Astrocyte (in vitro differentiated cells and primary cell): Measurements from ENCODE around the gene ZNF532. TPM values are rescaled to one million over a fixed set of nuclear protein-coding genes. Genes with fewer than 3 reads are reported as not detected.

ENCODE experiments used
- DNase-seq: peaks from one replicate; pipeline ENCODE4 v3.0.0-alpha.2; 2010; ENCODE audit warnings: low read depth
- FAIRE-seq: peaks from 2 replicates; lab custom pipeline; 2011; peaks lifted over from hg19 to GRCh38; lab: Jason Lieb, UNC
- H2AFZ ChIP-seq: 2 replicates; pipeline ENCODE4 v1.6.0; 2012; ENCODE audit warnings: low read depth, low read length, inconsistent platforms
- H3K27ac ChIP-seq: 2 replicates; pipeline ENCODE4 v1.5.1; 2011; ENCODE audit warnings: low read depth, low read length, inconsistent platforms
- H3K27me3 ChIP-seq: 2 replicates; pipeline ENCODE4 v1.6.0; 2011; ENCODE audit warnings: low read length, inconsistent platforms; ENCODE audit not compliant: insufficient read depth
- H3K36me3 ChIP-seq: 2 replicates; pipeline ENCODE4 v1.5.1; 2011; ENCODE audit warnings: low read length, inconsistent platforms; ENCODE audit not compliant: insufficient read depth
- H3K4me1 ChIP-seq: 2 replicates; pipeline ENCODE4 v1.5.1; 2011; ENCODE audit warnings: low read length, inconsistent platforms; ENCODE audit not compliant: insufficient read depth
- H3K4me2 ChIP-seq: 2 replicates; pipeline ENCODE4 v1.6.0; 2012; ENCODE audit warnings: low read length, inconsistent platforms
- H3K4me3 ChIP-seq: 2 replicates; pipeline ENCODE4 v1.5.1; 2011; ENCODE audit warnings: low read depth, mild to moderate bottlenecking, low read length, inconsistent platforms; ENCODE audit not compliant: insufficient read depth
- H3K79me2 ChIP-seq: 2 replicates; pipeline ENCODE4 v1.6.0; 2012; ENCODE audit warnings: mild to moderate bottlenecking, low read length, inconsistent platforms; ENCODE audit not compliant: insufficient read depth
- H3K9ac ChIP-seq: 2 replicates; pipeline ENCODE4 v1.6.0; 2012; ENCODE audit warnings: mild to moderate bottlenecking, low read length, inconsistent platforms
- H3K9me3 ChIP-seq: 2 replicates; pipeline ENCODE4 v1.5.1; 2012; ENCODE audit warnings: low read depth, mild to moderate bottlenecking, low read length, inconsistent platforms; ENCODE audit not compliant: insufficient read depth
- H4K20me1 ChIP-seq: 2 replicates; pipeline ENCODE4 v1.6.0; 2012; ENCODE audit warnings: low read length, inconsistent platforms; ENCODE audit not compliant: insufficient read depth
- H3K27ac Mint-ChIP-seq: one replicate; pipeline ENCODE4 v1.8.0; 2021; ENCODE audit warnings: mild to moderate bottlenecking, mixed read lengths; ENCODE audit not compliant: unreplicated experiment
- H3K27me3 Mint-ChIP-seq: one replicate; pipeline ENCODE4 v1.8.0; 2021; ENCODE audit warnings: low read depth, mixed read lengths; ENCODE audit not compliant: unreplicated experiment
- H3K36me3 Mint-ChIP-seq: one replicate; pipeline ENCODE4 v1.8.0; 2021; ENCODE audit warnings: low read depth, mixed read lengths; ENCODE audit not compliant: unreplicated experiment
- H3K4me1 Mint-ChIP-seq: one replicate; pipeline ENCODE4 v1.8.0; 2021; ENCODE audit warnings: low read depth, mixed read lengths; ENCODE audit not compliant: unreplicated experiment
- H3K4me3 Mint-ChIP-seq: one replicate; pipeline ENCODE4 v1.8.0; 2021; ENCODE audit warnings: mild to moderate bottlenecking, moderate library complexity, mixed read lengths; ENCODE audit not compliant: unreplicated experiment
- H3K9me3 Mint-ChIP-seq: one replicate; pipeline ENCODE4 v1.8.0; 2021; ENCODE audit warnings: mild to moderate bottlenecking, mixed read lengths; ENCODE audit not compliant: unreplicated experiment
- CTCF ChIP-seq: IDR thresholded peaks from 2 replicates; pipeline ENCODE4 v1.5.1; 2011; ENCODE audit warnings: low read depth, mild to moderate bottlenecking, inconsistent platforms, low read length, moderate library complexity; ENCODE audit not compliant: insufficient read depth
- EZH2 ChIP-seq: IDR thresholded peaks from 2 replicates; pipeline ENCODE4 v1.6.1; 2012; ENCODE audit warnings: mild to moderate bottlenecking, low read length, inconsistent platforms; ENCODE audit not compliant: insufficient read depth
- total RNA-seq: library from RNA; stranded (reverse); gene quantifications from 2 replicates; pipeline ENCODE4 v1.2.1, GENCODE V29; 2021

The ZNF532 gene
- total RNA-seq, 1 donor from 2014 or later: 135 TPM

DNA sequence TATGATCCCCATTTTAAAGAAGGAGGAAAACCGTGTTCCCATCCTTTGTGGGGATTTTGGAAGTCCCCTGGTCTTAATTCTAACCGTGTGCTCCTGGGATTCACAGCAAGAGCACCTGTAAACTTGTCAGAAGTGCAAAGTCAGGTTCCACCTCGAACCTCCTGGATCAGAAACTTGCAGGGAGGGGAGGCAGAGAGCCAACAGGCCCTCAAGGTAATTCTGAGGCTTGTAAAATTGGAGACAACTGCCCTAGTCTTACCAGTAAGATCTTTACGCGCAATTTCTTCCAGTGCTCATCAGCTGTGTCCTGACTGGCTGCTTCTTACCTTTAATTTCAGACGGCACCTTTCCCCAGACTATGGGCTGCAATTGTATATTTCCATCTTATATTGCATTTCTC is 161.7 kb downstream of the ZNF532 start:
- Mint-ChIP-seq H3K36me3 (no peaks in the 10 kb centered on the region), H3K27ac (no peak overlapping the region), H3K4me3 (no peak overlapping the region), H3K4me1 (peaks cover 4% of the 10 kb centered on the region), H3K9me3 (no peaks in the 10 kb centered on the region), H3K27me3 (peaks cover 3% of the 10 kb centered on the region)
- no peaks in the 10 kb centered on the region for H3K9me3 ChIP-seq
- H4K20me1 ChIP-seq: no peaks in the 10 kb centered on the region
- H3K36me3 ChIP-seq: no peaks in the 10 kb centered on the region
- no peak overlapping the region for H3K9ac ChIP-seq
- H3K4me2 ChIP-seq: no peak overlapping the region
- FAIRE-seq (no peak), DNase-seq (no peak)
- H3K79me2 ChIP-seq: no peaks in the 10 kb centered on the region
- H3K27me3 ChIP-seq: no peaks in the 10 kb centered on the region
- TF ChIP-seq EZH2: no peak
- no peak for TF ChIP-seq CTCF
- no peaks in the 10 kb centered on the region for H3K4me1 ChIP-seq
- no peak overlapping the region for H3K4me3 ChIP-seq
- H2AFZ ChIP-seq: no peak overlapping the region
- H3K27ac ChIP-seq: no peak overlapping the region

- Mint-ChIP-seq H3K27ac (no peak overlapping the region), H3K4me3 (no peak overlapping the region), H3K4me1 (peaks cover 4% of the 10 kb centered on the region), H3K9me3 (no peaks in the 10 kb centered on the region), H3K27me3 (peaks cover 4% of the 10 kb centered on the region), H3K36me3 (no peaks in the 10 kb centered on the region)
- H3K9ac ChIP-seq: no peak overlapping the region
- no peak overlapping the region for H3K27ac ChIP-seq
- H3K27me3 ChIP-seq: no peaks in the 10 kb centered on the region
- TF ChIP-seq CTCF: no peak
- no peak for TF ChIP-seq EZH2
- FAIRE-seq: no peak
- no peak overlapping the region for H2AFZ ChIP-seq
- no peaks in the 10 kb centered on the region for H3K4me1 ChIP-seq
- H4K20me1 ChIP-seq: no peaks in the 10 kb centered on the region
- H3K4me2 ChIP-seq: no peak overlapping the region
- no peaks in the 10 kb centered on the region for H3K36me3 ChIP-seq
- H3K79me2 ChIP-seq: no peaks in the 10 kb centered on the region
- no peak for DNase-seq
- H3K9me3 ChIP-seq: no peaks in the 10 kb centered on the region
- no peak overlapping the region for H3K4me3 ChIP-seq
These were observed 162.2 kb downstream of the ZNF532 start for GRCh38 chr18:59026831-59027410.

- H3K36me3 ChIP-seq: no peaks in the 10 kb centered on the region
- H3K27me3 ChIP-seq: no peaks in the 10 kb centered on the region
- H3K4me3 ChIP-seq: no peak overlapping the region
- TF ChIP-seq EZH2 (no peak), CTCF (no peak)
- H3K9me3 ChIP-seq: no peaks in the 10 kb centered on the region
- no peak overlapping the region for H3K9ac ChIP-seq
- no peaks in the 10 kb centered on the region for H3K79me2 ChIP-seq
- no peaks in the 10 kb centered on the region for H3K9me3 Mint-ChIP-seq
- FAIRE-seq: no peak
- H3K27ac ChIP-seq: no peak overlapping the region
- H3K27me3 Mint-ChIP-seq: peaks cover 2% of the 10 kb centered on the region
- no peaks in the 10 kb centered on the region for H3K4me1 ChIP-seq
- peaks cover 1% of the 10 kb centered on the region for H3K4me1 Mint-ChIP-seq
- H2AFZ ChIP-seq: no peak overlapping the region
- H4K20me1 ChIP-seq: no peaks in the 10 kb centered on the region
- H3K4me2 ChIP-seq: no peak overlapping the region
- H3K27ac Mint-ChIP-seq: no peak overlapping the region
- no peak for DNase-seq
- no peak overlapping the region for H3K4me3 Mint-ChIP-seq
- no peaks in the 10 kb centered on the region for H3K36me3 Mint-ChIP-seq
These were observed 165.2 kb downstream of the ZNF532 start for GRCh38 chr18:59029663-59030429.
